H1 (cell line): ENCODE measurements around the gene GRID2. TPM values are rescaled to one million over a fixed set of nuclear protein-coding genes. Genes with fewer than 3 reads are reported as not detected.
"Not testable (repeated sequence)": the region's sequence is repeated elsewhere in the genome, so short reads cannot be mapped to it uniquely, and the experiment has no call there.

Source experiments
- CTCF ChIA-PET: fragments of 300-600 bp; sonication (Branson Sonifier 250); formaldehyde crosslinking; loops from one replicate; lab custom pipeline; 2021; ENCODE audit not compliant: partially characterized antibody; lab: Charles Lee
- POLR2A ChIA-PET: fragments of 300-600 bp; sonication (Branson Sonifier 250); formaldehyde crosslinking; loops from one replicate; lab custom pipeline; 2021; ENCODE audit warnings: inconsistent platforms; ENCODE audit not compliant: partially characterized antibody; lab: Charles Lee
- DNase-seq, 2 experiments: peaks; one replicate each; pipeline versions ENCODE4 v3.0.0 to v3.0.0-alpha.2; 2010 to 2022; ENCODE audit warnings: low spot score in 2 of 2, low read depth in 1 of 2, mixed read lengths in 1 of 2
- FAIRE-seq: peaks from 2 replicates; lab custom pipeline; 2011; peaks lifted over from hg19 to GRCh38; lab: Jason Lieb, UNC
- H2AFZ ChIP-seq: 2 replicates; pipeline ENCODE4 v1.8.1; 2012; ENCODE audit warnings: low read length, inconsistent platforms
- H2AK5ac ChIP-seq: 2 replicates; pipeline ENCODE4 v1.6.1; 2013; ENCODE audit warnings: low read depth, low read length
- H2BK120ac ChIP-seq: replicated peaks from 2 replicates; pipeline ENCODE3; 2013; ENCODE audit warnings: low read depth, low read length, inconsistent platforms
- H2BK12ac ChIP-seq: 2 replicates; pipeline ENCODE4 v1.6.1; 2013; ENCODE audit warnings: low read depth, low read length
- H2BK15ac ChIP-seq: 2 replicates; pipeline ENCODE4 v1.6.1; 2013; ENCODE audit warnings: low read length
- H2BK20ac ChIP-seq: 2 replicates; pipeline ENCODE4 v1.6.1; 2013; ENCODE audit warnings: low read length
- H2BK5ac ChIP-seq: 2 replicates; pipeline ENCODE4 v1.6.1; 2013; ENCODE audit warnings: low read depth, low read length
- H3K14ac ChIP-seq: 2 replicates; pipeline ENCODE4 v1.6.1; 2013; ENCODE audit warnings: inconsistent platforms; ENCODE audit not compliant: insufficient read length
- H3K18ac ChIP-seq: 2 replicates; pipeline ENCODE4 v1.6.1; 2013; ENCODE audit warnings: low read length; ENCODE audit errors: extremely low read depth
- H3K23ac ChIP-seq: 2 replicates; pipeline ENCODE4 v1.6.1; 2013; ENCODE audit warnings: inconsistent platforms; ENCODE audit not compliant: insufficient read length
- H3K23me2 ChIP-seq: 2 replicates; pipeline ENCODE4 v1.6.1; 2013; ENCODE audit warnings: low read depth, low read length
- H3K27ac ChIP-seq: 2 replicates; pipeline ENCODE4 v1.6.1; 2011; ENCODE audit warnings: low read depth, low read length, inconsistent platforms
- H3K27me3 ChIP-seq, 4 experiments: replicated peaks in 1 of 4; 1 replicate in 1 of 4; 2 replicates in 3 of 4; pipeline versions ENCODE4 v1.6.1 to v1.8.1; 2011 to 2013; ENCODE audit warnings: low read length in 3 of 4, mild to moderate bottlenecking in 3 of 4, inconsistent platforms in 2 of 4, mixed read lengths in 2 of 4, moderate library complexity in 1 of 4; ENCODE audit not compliant: control insufficient read depth in 3 of 4, insufficient read depth in 3 of 4; ENCODE audit errors: extremely low read depth in 1 of 4
- H3K36me3 ChIP-seq, 4 experiments: 2 replicates each; pipeline versions ENCODE4 v1.6.1 to v1.8.1; 2011 to 2013; ENCODE audit warnings: mild to moderate bottlenecking in 4 of 4, low read length in 3 of 4, moderate library complexity in 2 of 4, control low read depth in 1 of 4, inconsistent platforms in 1 of 4; ENCODE audit not compliant: insufficient read depth in 4 of 4, control insufficient read depth in 2 of 4
- H3K4ac ChIP-seq: replicated peaks from 2 replicates; pipeline ENCODE3; 2013; ENCODE audit warnings: low read length, low read depth, mixed read lengths, inconsistent platforms; ENCODE audit not compliant: insufficient read length
- H3K4me1 ChIP-seq, 4 experiments: replicated peaks in 1 of 4; 1 replicate in 1 of 4; 2 replicates in 3 of 4; pipeline versions ENCODE4 v1.6.1 to v1.8.1; 2011 to 2013; ENCODE audit warnings: low read length in 3 of 4, inconsistent platforms in 2 of 4, mixed read lengths in 1 of 4; ENCODE audit not compliant: insufficient read depth in 4 of 4, control insufficient read depth in 3 of 4
- H3K4me2 ChIP-seq, 2 experiments: 2 replicates each; pipeline versions ENCODE4 v1.6.1 to v1.8.1; 2011 to 2013; ENCODE audit warnings: low read depth in 2 of 2, low read length in 2 of 2, control low read depth in 1 of 2, inconsistent platforms in 1 of 2, mild to moderate bottlenecking in 1 of 2; ENCODE audit not compliant: insufficient read depth in 1 of 2
- H3K4me3 ChIP-seq, 4 experiments: fragments of 200-600, 300-600 bp in 1 of 4; sonication (generic), shearing (Covaris generic), sonication (Bioruptor Twin) in 1 of 4; 2 replicates each; pipeline versions ENCODE4 v1.5.1 to v1.8.1; 2011 to 2016; ENCODE audit warnings: low read length in 4 of 4, low read depth in 3 of 4, control low read depth in 2 of 4, inconsistent platforms in 2 of 4, mild to moderate bottlenecking in 2 of 4, mixed read lengths in 1 of 4, moderate library complexity in 1 of 4; ENCODE audit not compliant: insufficient read depth in 2 of 4; ENCODE audit errors: extremely low read depth in 1 of 4
- H3K56ac ChIP-seq: replicated peaks from 2 replicates; pipeline ENCODE3; 2013; ENCODE audit warnings: low read depth, mild to moderate bottlenecking, mixed read lengths, low read length, inconsistent platforms; ENCODE audit not compliant: insufficient read length
- H3K79me1 ChIP-seq: 2 replicates; pipeline ENCODE4 v1.6.1; 2013; ENCODE audit warnings: low read depth, low read length, control low read depth
- H3K79me2 ChIP-seq, 2 experiments: 2 replicates each; pipeline versions ENCODE4 v1.6.1 to v1.8.1; 2012 to 2013; ENCODE audit warnings: low read length in 2 of 2, mild to moderate bottlenecking in 2 of 2, inconsistent platforms in 1 of 2; ENCODE audit not compliant: insufficient read depth in 2 of 2, control insufficient read depth in 1 of 2
- H3K9ac ChIP-seq, 4 experiments: replicated peaks in 1 of 4; 1 replicate in 1 of 4; 2 replicates in 3 of 4; pipeline versions ENCODE4 v1.6.1 to v1.8.1; 2011 to 2013; ENCODE audit warnings: low read depth in 3 of 4, low read length in 3 of 4, control low read depth in 2 of 4, mild to moderate bottlenecking in 2 of 4, moderate library complexity in 2 of 4, inconsistent platforms in 1 of 4; ENCODE audit errors: extremely low read depth in 1 of 4
- H3K9me3 ChIP-seq, 2 experiments: 2 replicates each; pipeline versions ENCODE4 v1.6.1 to v1.8.1; 2012 to 2013; ENCODE audit warnings: mild to moderate bottlenecking in 2 of 2, moderate library complexity in 2 of 2, control low read depth in 1 of 2, inconsistent platforms in 1 of 2, low read depth in 1 of 2, low read length in 1 of 2, mixed read lengths in 1 of 2; ENCODE audit not compliant: insufficient read depth in 2 of 2
- H4K20me1 ChIP-seq, 2 experiments: replicated peaks in 1 of 2; 2 replicates each; pipeline versions ENCODE3 to v1.8.1; 2011 to 2013; ENCODE audit warnings: inconsistent platforms in 2 of 2, low read length in 2 of 2, mild to moderate bottlenecking in 1 of 2; ENCODE audit not compliant: insufficient read depth in 2 of 2, control insufficient read depth in 1 of 2
- H4K5ac ChIP-seq: 2 replicates; pipeline ENCODE4 v1.6.1; 2013; ENCODE audit warnings: low read length, low read depth, mixed read lengths, inconsistent platforms; ENCODE audit not compliant: insufficient read length
- H4K8ac ChIP-seq: 2 replicates; pipeline ENCODE4 v1.8.0; 2013; ENCODE audit warnings: mild to moderate bottlenecking, moderate library complexity, low read length, inconsistent platforms; ENCODE audit not compliant: insufficient read depth; ENCODE audit errors: extremely low read depth
- H4K91ac ChIP-seq: replicated peaks from 2 replicates; pipeline ENCODE3; 2013; ENCODE audit warnings: low read length, mixed read lengths, inconsistent platforms; ENCODE audit not compliant: insufficient read length
- WGBS, 2 experiments: shearing (Covaris generic) in 1 of 2; methylation state at CpG; one replicate each; pipeline versions ENCODE4 v1.1.6 to v1.1.7; 2013 to 2015; ENCODE audit warnings: low lambda C conversion rate in 2 of 2, mixed read lengths in 2 of 2, inconsistent platforms in 1 of 2, low coverage in 1 of 2, missing lambda C conversion rate in 1 of 2; ENCODE audit not compliant: insufficient replicate concordance in 2 of 2, insufficient coverage in 1 of 2, insufficient read length in 1 of 2; ENCODE audit errors: extremely low coverage in 1 of 2, missing lambda C conversion rate in 1 of 2; 5-methylcytosine and 5-hydroxymethylcytosine counted together
- polyA plus RNA-seq, 7 experiments: library from polyadenylated mRNA; depleted of rRNA in 3 of 7; stranded (reverse) in 5 of 7; unstranded in 2 of 7; fragments of >200 nt in 5 of 7; fragments of 200-250 nt in 2 of 7; gene quantifications; 1 replicate in 5 of 7; 2 replicates in 1 of 7; 4 replicates in 1 of 7; pipeline versions ENCODE4 v1.2.1 to v1.2.3, GENCODE V29; 2011 to 2013; ENCODE audit warnings: missing spikeins in 2 of 7, mixed read lengths in 2 of 7
- total RNA-seq: library from RNA; stranded (reverse); fragmentation: NEBNext Ultra II Directional; extraction: Animal tissue kit (Norgen Biotek cat#: 25700); gene quantifications from 2 replicates; pipeline ENCODE4 v1.2.1, GENCODE V29; 2021

Gene GRID2
- total and polyA plus RNA-seq, 2 of the 8 experiments (the other 6 are each of a cell fraction or from before 2014, with no cell fraction given): 31.1 to 81.9 TPM

DNA sequence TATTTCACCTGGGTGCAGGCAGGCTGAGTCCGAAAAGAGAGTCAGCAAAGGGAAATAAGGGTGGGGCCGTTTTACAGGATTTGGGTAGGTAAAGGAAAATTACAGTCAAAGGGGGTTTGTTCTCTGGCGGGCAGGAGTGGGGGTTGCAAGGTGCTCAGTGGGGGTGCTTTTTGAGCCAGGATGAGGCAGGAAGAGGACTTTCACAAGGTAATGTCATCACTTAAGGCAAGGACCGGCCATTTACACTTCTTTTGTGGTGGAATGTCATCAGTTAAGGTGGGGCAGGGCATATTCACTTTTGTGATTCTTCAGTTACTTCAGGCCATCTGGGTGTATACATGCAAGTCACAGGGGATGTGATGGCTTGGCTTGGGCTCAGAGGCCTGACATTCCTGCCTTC lies 32.2 kb upstream of the GRID2 start:
- H3K27me3 ChIP-seq, H3K79me1 ChIP-seq, DNase-seq, H4K8ac ChIP-seq, H3K9me3 ChIP-seq, H2BK15ac ChIP-seq, H3K4ac ChIP-seq, H3K27ac ChIP-seq, H2BK20ac ChIP-seq, H3K4me1 ChIP-seq, H3K23ac ChIP-seq, H2BK120ac ChIP-seq, H2BK12ac ChIP-seq, H2AFZ ChIP-seq, H3K56ac ChIP-seq, H3K14ac ChIP-seq, H2AK5ac ChIP-seq, H4K5ac ChIP-seq, FAIRE-seq, H3K9ac ChIP-seq, H3K23me2 ChIP-seq: not testable (repeated sequence)
- POLR2A ChIA-PET: interaction anchor here (0.8 to 2.6 kb wide), 7 partner anchors 9 to 174 kb away, joined by 3 to 19 read pairs (median 10); partner anchors contain the start of gene GRID2
- H2BK5ac ChIP-seq: peak overlapping the region; percentile 63; the same call in 1 of the 2 replicates
- peaks cover 14 to 74% (median 48%) of the 10 kb centered on the region in 4 experiments for H3K36me3 ChIP-seq
- peak overlapping the region; percentile 91; the same call in 1 of the 2 replicates for H3K18ac ChIP-seq
- 4% methylated on average over 3 of the region's 4 CpGs; no CpG with 5 or more reads in 1 of the 2 experiments for WGBS, 2 experiments
- H4K91ac ChIP-seq: peak overlapping the region; percentile 63
- peak overlapping the region; percentile 66 to 68 for H3K4me2 ChIP-seq
- CTCF ChIA-PET: interaction anchor here (1.1 to 1.3 kb wide), 2 partner anchors 13 to 32 kb away, joined by 5 to 6 read pairs; partner anchors contain the start of gene GRID2
- peaks cover 0 to 88% of the 10 kb centered on the region in 2 experiments; a peak in 3 of 4 replicates for H3K79me2 ChIP-seq
- peaks cover 1 to 17% of the 10 kb centered on the region in 2 experiments for H4K20me1 ChIP-seq
- peak overlapping the region; percentile 12 to 56 (median 24); a peak in 6 of 8 replicates for H3K4me3 ChIP-seq
